ENCODE measurements around the gene RNU6-9. TPM values are rescaled to one million over a fixed set of nuclear protein-coding genes. Genes with fewer than 3 reads are reported as not detected.

Gene RNU6-9
- polyA plus RNA-seq, 4 donors: not detected

DNA sequence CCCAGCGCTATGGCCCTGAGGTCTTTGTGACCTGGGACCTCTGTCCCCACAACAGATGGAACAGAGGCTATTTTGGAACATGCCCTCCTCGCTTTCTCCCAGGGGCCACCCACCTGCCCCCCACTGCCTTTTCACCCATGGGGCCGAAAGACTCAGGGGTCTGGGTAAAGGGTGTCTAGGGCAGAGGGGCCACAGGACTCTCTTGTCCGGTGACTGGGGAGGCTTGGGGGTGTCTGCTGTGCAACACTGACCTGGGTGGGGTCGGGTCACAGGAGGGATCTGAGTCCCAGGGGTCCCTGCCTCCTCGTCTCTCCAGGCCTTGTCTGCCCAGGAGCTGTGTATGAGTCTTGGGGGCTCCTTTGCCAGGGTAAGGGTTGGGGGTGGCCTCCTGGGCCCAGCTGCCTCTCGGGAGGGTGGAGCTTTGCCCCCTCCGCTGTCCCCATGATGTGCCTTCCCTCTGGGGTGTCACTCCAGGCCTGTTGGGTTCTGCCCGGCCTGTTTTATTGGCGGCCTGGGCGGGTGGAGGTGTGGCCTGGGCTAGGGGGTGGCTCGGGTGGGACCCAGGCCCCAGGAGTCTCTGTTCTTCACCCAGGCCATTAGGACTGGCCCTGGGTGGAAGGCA lies 34.6 kb downstream of the RNU6-9 start:
- peak overlapping the region in 1 of 3 donors; percentile 99 for H3K27ac ChIP-seq (ENCODE audit: low read depth in 1 of 3, low read length in 2 of 3)

GRCh38 chr19:928471-929202 lies 35.4 kb downstream of the RNU6-9 start:
- Histone ChIP-seq H3K9me3 (ENCODE audit: control insufficient read depth in 2 of 2, insufficient read depth in 1 of 2, low read depth in 1 of 2, low read length in 1 of 2) (no peaks in the 10 kb centered on the region), H3K27ac (ENCODE audit: low read depth in 1 of 3, low read length in 2 of 3) (peak overlapping the region in 1 of 3 donors; percentile 99), H3K27me3 (ENCODE audit: control insufficient read depth in 3 of 3, insufficient read depth in 3 of 3, low read length in 3 of 3) (no peaks in the 10 kb centered on the region), H3K36me3 (ENCODE audit: control insufficient read depth in 3 of 3, insufficient read depth in 2 of 3, low read depth in 1 of 3, low read length in 3 of 3) (peaks cover 0 to 67% (median 0%) of the 10 kb centered on the region in 3 donors), H3K4me1 (ENCODE audit: control insufficient read depth in 3 of 3, insufficient read depth in 2 of 3, low read depth in 1 of 3, low read length in 2 of 3) (peaks cover 0 to 43% (median 6%) of the 10 kb centered on the region in 3 donors), H3K4me3 (ENCODE audit: low read depth in 1 of 3, low read length in 3 of 3) (peak overlapping the region in 1 of 3 donors; percentile 99)
- DNase-seq (peak in 1 of 2 donors; percentile 94), FAIRE-seq (no peak)
- 78 to 84% (median 82%) methylated on average over 18 of the region's 18 CpGs for WGBS, 3 donors

More for the DNA sequence above, 34.6 kb downstream of the RNU6-9 start:
- 70 to 83% (median 73%) methylated on average over 12 of the region's 12 CpGs for WGBS, 3 donors
- no peak for FAIRE-seq
- Histone ChIP-seq H3K9me3 (ENCODE audit: control insufficient read depth in 2 of 2, insufficient read depth in 1 of 2, low read depth in 1 of 2, low read length in 1 of 2) (no peaks in the 10 kb centered on the region), H3K27me3 (ENCODE audit: control insufficient read depth in 3 of 3, insufficient read depth in 3 of 3, low read length in 3 of 3) (no peaks in the 10 kb centered on the region), H3K36me3 (ENCODE audit: control insufficient read depth in 3 of 3, insufficient read depth in 2 of 3, low read depth in 1 of 3, low read length in 3 of 3) (peaks cover 0 to 66% (median 0%) of the 10 kb centered on the region in 3 donors), H3K4me3 (ENCODE audit: low read depth in 1 of 3, low read length in 3 of 3) (peak overlapping the region in 1 of 3 donors; percentile 99), H3K4me1 (ENCODE audit: control insufficient read depth in 3 of 3, insufficient read depth in 2 of 3, low read depth in 1 of 3, low read length in 2 of 3) (peaks cover 0 to 38% (median 3%) of the 10 kb centered on the region in 3 donors)
- peak in 1 of 2 donors; percentile 90 for DNase-seq

- Histone ChIP-seq H3K9me3 (ENCODE audit: control insufficient read depth in 2 of 2, insufficient read depth in 1 of 2, low read depth in 1 of 2, low read length in 1 of 2) (no peaks in the 10 kb centered on the region), H3K4me3 (ENCODE audit: low read depth in 1 of 3, low read length in 3 of 3) (peak overlapping the region in 1 of 3 donors; percentile 30), H3K27ac (ENCODE audit: low read depth in 1 of 3, low read length in 2 of 3) (peak overlapping the region in 1 of 3 donors; percentile 99), H3K4me1 (ENCODE audit: control insufficient read depth in 3 of 3, insufficient read depth in 2 of 3, low read depth in 1 of 3, low read length in 2 of 3) (peaks cover 0 to 43% (median 6%) of the 10 kb centered on the region in 3 donors), H3K27me3 (ENCODE audit: control insufficient read depth in 3 of 3, insufficient read depth in 3 of 3, low read length in 3 of 3) (no peaks in the 10 kb centered on the region), H3K36me3 (ENCODE audit: control insufficient read depth in 3 of 3, insufficient read depth in 2 of 3, low read depth in 1 of 3, low read length in 3 of 3) (peaks cover 0 to 69% (median 0%) of the 10 kb centered on the region in 3 donors)
- no peak for DNase-seq
- WGBS, 3 donors: 91 to 95% (median 94%) methylated on average over 25 to 51 of the region's 51 CpGs
- FAIRE-seq: no peak
Observed at GRCh38 chr19:929203-929890, 36.1 kb downstream of the RNU6-9 start.

DNA sequence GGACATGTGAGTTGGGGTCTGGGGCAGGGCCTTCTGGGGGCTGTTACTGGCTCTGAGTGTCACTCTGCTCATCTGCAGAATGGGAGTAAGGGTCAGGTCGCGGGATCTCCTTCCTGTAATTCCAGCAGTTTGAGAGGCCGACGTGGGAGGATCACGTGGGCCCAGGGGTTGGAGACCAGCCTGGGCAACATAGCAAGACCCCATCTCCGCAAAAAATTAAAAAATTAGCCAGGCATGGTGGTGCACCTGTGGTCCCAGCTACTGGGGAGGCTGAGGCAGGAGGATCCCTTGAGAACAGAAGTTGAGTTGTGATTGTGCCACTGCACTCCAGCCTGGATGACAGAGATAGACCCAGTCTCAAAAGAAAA lies 36.6 kb downstream of the RNU6-9 start:
- H3K9me3 ChIP-seq (ENCODE audit: control insufficient read depth in 2 of 2, insufficient read depth in 1 of 2, low read depth in 1 of 2, low read length in 1 of 2): no peaks in the 10 kb centered on the region
- no peak for DNase-seq
- peaks cover 0 to 75% (median 0%) of the 10 kb centered on the region in 3 donors for H3K36me3 ChIP-seq (ENCODE audit: control insufficient read depth in 3 of 3, insufficient read depth in 2 of 3, low read depth in 1 of 3, low read length in 3 of 3)
- peak overlapping the region in 1 of 3 donors; percentile 69 for H3K27ac ChIP-seq (ENCODE audit: low read depth in 1 of 3, low read length in 2 of 3)
- no peaks in the 10 kb centered on the region for H3K27me3 ChIP-seq (ENCODE audit: control insufficient read depth in 3 of 3, insufficient read depth in 3 of 3, low read length in 3 of 3)
- peak overlapping the region in 1 of 3 donors; percentile 7 for H3K4me3 ChIP-seq (ENCODE audit: low read depth in 1 of 3, low read length in 3 of 3)
- no peak for FAIRE-seq
- peaks cover 0 to 43% (median 6%) of the 10 kb centered on the region in 3 donors for H3K4me1 ChIP-seq (ENCODE audit: control insufficient read depth in 3 of 3, insufficient read depth in 2 of 3, low read depth in 1 of 3, low read length in 2 of 3)
- 94 to 98% (median 96%) methylated on average over 6 of the region's 6 CpGs for WGBS, 3 donors

DNA sequence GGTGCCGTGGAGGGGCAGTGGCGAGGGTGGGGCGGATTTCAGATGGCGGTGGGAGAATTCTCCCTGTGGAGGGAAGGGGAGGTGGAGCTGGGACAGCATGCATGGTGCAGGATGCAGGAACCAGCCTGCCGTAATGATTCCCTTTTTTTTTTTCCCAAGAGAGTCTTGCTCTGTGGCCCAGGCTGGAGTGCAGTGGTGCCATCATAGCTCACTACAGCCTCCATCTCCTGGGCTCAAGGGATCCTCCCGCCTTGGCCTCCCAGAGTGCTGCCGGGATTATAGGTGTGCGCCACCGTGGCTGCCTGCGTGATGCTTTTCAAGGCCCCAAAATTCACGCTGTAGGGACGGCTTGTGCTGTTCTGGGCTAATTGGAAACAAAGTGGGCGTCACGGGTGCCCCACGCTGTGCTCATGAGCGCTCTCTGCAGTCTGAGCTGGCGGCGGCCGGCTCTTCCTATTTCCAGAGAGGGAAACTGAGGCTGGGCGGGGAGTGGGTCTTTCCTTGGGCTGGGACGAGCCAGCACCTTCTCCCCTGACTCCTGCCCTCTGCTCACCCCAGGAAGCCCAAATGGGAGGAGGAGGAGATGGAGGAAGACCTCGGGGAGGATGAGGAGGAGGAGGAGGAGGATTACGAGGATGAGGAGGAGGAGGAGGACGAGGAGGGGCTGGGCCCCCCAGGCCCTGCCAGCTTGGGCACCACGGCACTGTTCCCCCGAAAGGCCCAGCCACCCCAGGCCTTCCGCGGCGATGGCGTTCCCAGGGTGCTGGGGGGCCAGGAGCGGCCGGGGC lies 38.8 kb downstream of the RNU6-9 start:
- DNase-seq (no peak), FAIRE-seq (no peak)
- Histone ChIP-seq H3K27ac (ENCODE audit: low read depth in 1 of 3, low read length in 2 of 3) (peak overlapping the region in 2 of 3 donors; percentile 5 to 55), H3K4me1 (ENCODE audit: control insufficient read depth in 3 of 3, insufficient read depth in 2 of 3, low read depth in 1 of 3, low read length in 2 of 3) (peaks cover 0 to 47% (median 6%) of the 10 kb centered on the region in 3 donors), H3K9me3 (ENCODE audit: control insufficient read depth in 2 of 2, insufficient read depth in 1 of 2, low read depth in 1 of 2, low read length in 1 of 2) (peaks cover 0 to 1% of the 10 kb centered on the region in 2 donors), H3K4me3 (ENCODE audit: low read depth in 1 of 3, low read length in 3 of 3) (peak overlapping the region in 1 of 3 donors; percentile 37), H3K36me3 (ENCODE audit: control insufficient read depth in 3 of 3, insufficient read depth in 2 of 3, low read depth in 1 of 3, low read length in 3 of 3) (peaks cover 0 to 96% (median 0%) of the 10 kb centered on the region in 3 donors), H3K27me3 (ENCODE audit: control insufficient read depth in 3 of 3, insufficient read depth in 3 of 3, low read length in 3 of 3) (no peaks in the 10 kb centered on the region)
- 86 to 92% (median 90%) methylated on average over 24 to 32 of the region's 32 CpGs for WGBS, 3 donors

DNA sequence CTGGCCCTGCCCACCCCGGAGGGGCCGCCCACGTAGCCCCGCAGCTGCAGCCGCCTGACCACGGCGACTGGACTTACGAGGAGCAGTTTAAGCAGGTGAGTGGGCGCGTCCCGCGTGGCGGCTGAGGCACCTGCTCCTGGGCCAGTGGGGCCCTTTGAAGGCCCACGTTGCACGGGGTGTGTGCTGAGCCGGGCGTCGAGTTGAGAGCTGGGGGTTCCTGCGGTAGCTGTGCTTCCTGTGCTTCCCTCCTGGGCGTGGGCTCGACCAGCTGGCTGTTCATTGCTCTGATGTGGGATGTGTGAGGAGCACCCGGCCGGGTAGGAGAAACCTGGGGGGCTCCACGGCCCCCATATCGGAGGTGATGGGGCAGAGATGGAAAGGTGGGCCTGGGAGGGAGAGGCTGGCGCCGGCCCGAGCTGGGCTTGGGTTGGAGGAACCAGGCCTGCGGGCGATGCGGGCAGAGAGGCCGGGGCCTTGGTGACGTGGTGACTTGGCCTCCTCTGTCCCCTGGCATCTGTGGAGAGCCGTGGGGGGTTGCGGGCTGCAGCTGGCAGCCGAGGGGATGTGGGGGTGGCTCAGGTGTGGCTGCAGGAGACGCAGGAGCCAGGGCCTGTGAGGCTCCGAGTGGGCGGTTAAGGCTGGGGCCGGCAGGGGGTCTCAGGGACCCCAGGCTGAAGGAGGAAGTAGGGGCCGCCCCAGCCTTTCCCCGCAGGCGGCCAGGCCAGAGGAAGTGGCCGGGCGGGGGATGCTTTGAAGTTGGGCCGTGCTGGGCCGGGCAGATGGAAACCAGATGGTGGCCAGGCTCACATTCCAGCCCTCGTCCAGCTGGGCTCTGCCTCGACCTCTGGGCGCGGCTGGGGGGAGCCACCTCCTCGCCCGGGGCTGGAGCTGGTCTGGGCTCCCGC lies 39.6 kb downstream of the RNU6-9 start:
- Histone ChIP-seq H3K9me3 (ENCODE audit: control insufficient read depth in 2 of 2, insufficient read depth in 1 of 2, low read depth in 1 of 2, low read length in 1 of 2) (peaks cover 0 to 4% of the 10 kb centered on the region in 2 donors), H3K27me3 (ENCODE audit: control insufficient read depth in 3 of 3, insufficient read depth in 3 of 3, low read length in 3 of 3) (no peaks in the 10 kb centered on the region), H3K4me1 (ENCODE audit: control insufficient read depth in 3 of 3, insufficient read depth in 2 of 3, low read depth in 1 of 3, low read length in 2 of 3) (peaks cover 0 to 47% (median 6%) of the 10 kb centered on the region in 3 donors), H3K27ac (ENCODE audit: low read depth in 1 of 3, low read length in 2 of 3) (peak overlapping the region in 2 of 3 donors; percentile 5 to 83), H3K36me3 (ENCODE audit: control insufficient read depth in 3 of 3, insufficient read depth in 2 of 3, low read depth in 1 of 3, low read length in 3 of 3) (peaks cover 0 to 97% (median 0%) of the 10 kb centered on the region in 3 donors), H3K4me3 (ENCODE audit: low read depth in 1 of 3, low read length in 3 of 3) (peak overlapping the region in 1 of 3 donors; percentile 37)
- DNase-seq (peak in 1 of 2 donors; percentile 64), FAIRE-seq (no peak)
- 44 to 73% (median 67%) methylated on average over 45 to 54 of the region's 54 CpGs for WGBS, 3 donors

DNA sequence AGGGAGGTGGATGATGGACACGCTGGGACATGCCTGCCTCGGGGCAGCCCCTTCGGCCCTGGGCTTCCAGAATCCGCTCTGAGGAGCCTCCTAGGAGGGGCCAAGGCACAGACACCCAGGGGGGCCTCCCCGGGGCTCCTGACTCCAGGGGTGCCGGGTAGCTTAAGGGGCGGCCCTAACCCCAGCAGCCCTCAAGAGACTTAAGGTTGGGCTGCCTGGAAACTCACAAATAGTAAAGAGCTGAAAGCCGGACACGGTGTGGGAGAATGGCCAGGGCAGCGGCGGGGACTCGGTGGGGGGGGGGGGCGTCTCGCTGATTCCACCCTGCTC lies 40.2 kb downstream of the RNU6-9 start:
- Histone ChIP-seq H3K4me3 (ENCODE audit: low read depth in 1 of 3, low read length in 3 of 3) (peak overlapping the region in 1 of 3 donors; percentile 37), H3K27me3 (ENCODE audit: control insufficient read depth in 3 of 3, insufficient read depth in 3 of 3, low read length in 3 of 3) (no peaks in the 10 kb centered on the region), H3K27ac (ENCODE audit: low read depth in 1 of 3, low read length in 2 of 3) (peak overlapping the region in 1 of 3 donors; percentile 83), H3K4me1 (ENCODE audit: control insufficient read depth in 3 of 3, insufficient read depth in 2 of 3, low read depth in 1 of 3, low read length in 2 of 3) (peaks cover 0 to 53% (median 6%) of the 10 kb centered on the region in 3 donors), H3K9me3 (ENCODE audit: control insufficient read depth in 2 of 2, insufficient read depth in 1 of 2, low read depth in 1 of 2, low read length in 1 of 2) (peaks cover 0 to 4% of the 10 kb centered on the region in 2 donors), H3K36me3 (ENCODE audit: control insufficient read depth in 3 of 3, insufficient read depth in 2 of 3, low read depth in 1 of 3, low read length in 3 of 3) (peaks cover 0 to 97% (median 0%) of the 10 kb centered on the region in 3 donors)
- no peak for DNase-seq
- no peak for FAIRE-seq
- WGBS, 3 donors: 53 to 82% (median 75%) methylated on average over 12 to 14 of the region's 14 CpGs

Measured in small intestine (tissue), 7 donors.